Skeletal muscle cell (primary cell): Measurements from ENCODE around the gene PTH.

Experiments
- DNase-seq: peaks from one replicate; pipeline ENCODE4 v3.0.0-alpha.2; 2010; ENCODE audit warnings: low read depth
- H3K4me3 ChIP-seq: 2 replicates; pipeline ENCODE4 v1.5.1; 2011; ENCODE audit warnings: low read depth, mild to moderate bottlenecking, control low read depth, low read length, moderate library complexity

The PTH gene

GRCh38 chr11:13495929-13496328, at the start of gene PTH:
Gene PTH, minus strand, starts transcription at chr11:13495997. Its CDS starts 3,142 bp downstream, at chr11:13492855.
- DNase-seq: no peak
- H3K4me3 ChIP-seq: no peak within 1 kb of the TSS

- no peak for DNase-seq
- no peak overlapping the region for H3K4me3 ChIP-seq
Measured at GRCh38 chr11:13538044-13538443, 42.2 kb upstream of the PTH start.

- DNase-seq: no peak
- no peak overlapping the region for H3K4me3 ChIP-seq
Measured at GRCh38 chr11:13535819-13536218, 40.0 kb upstream of the PTH start.

GRCh38 chr11:13534358-13534757, 38.6 kb upstream of the PTH start:
- DNase-seq: no peak
- H3K4me3 ChIP-seq: no peak overlapping the region

GRCh38 chr11:13525257-13525656, 29.5 kb upstream of the PTH start:
- H3K4me3 ChIP-seq: no peak overlapping the region
- DNase-seq: no peak

- no peak overlapping the region for H3K4me3 ChIP-seq
- DNase-seq: no peak
Measured at GRCh38 chr11:13503393-13503792, 7.6 kb upstream of the PTH start.

GRCh38 chr11:13502492-13502891, 6.7 kb upstream of the PTH start:
- H3K4me3 ChIP-seq: no peak overlapping the region
- no peak for DNase-seq

GRCh38 chr11:13494051-13494450, 1.7 kb downstream of the PTH start:
- DNase-seq: no peak
- no peak overlapping the region for H3K4me3 ChIP-seq

- no peak overlapping the region for H3K4me3 ChIP-seq
- DNase-seq: no peak
Measured at GRCh38 chr11:13487661-13488030, 8.2 kb downstream of the PTH start.

- no peak for DNase-seq
- H3K4me3 ChIP-seq: peak overlapping the region; percentile 27
Measured at GRCh38 chr11:13486926-13487660, 8.7 kb downstream of the PTH start.

GRCh38 chr11:13480198-13480597, 15.6 kb downstream of the PTH start:
- H3K4me3 ChIP-seq: no peak overlapping the region
- no peak for DNase-seq

GRCh38 chr11:13479688-13480087, 16.1 kb downstream of the PTH start:
- H3K4me3 ChIP-seq: no peak overlapping the region

GRCh38 chr11:13475091-13475490, 20.7 kb downstream of the PTH start:
- no peak overlapping the region for H3K4me3 ChIP-seq
- DNase-seq: no peak

More at GRCh38 chr11:13479688-13480087, 16.1 kb downstream of the PTH start:
- DNase-seq: no peak

GRCh38 chr11:13473013-13473722, 22.6 kb downstream of the PTH start:
- DNase-seq: no peak
- no peak overlapping the region for H3K4me3 ChIP-seq

- no peak overlapping the region for H3K4me3 ChIP-seq
- no peak for DNase-seq
Measured at GRCh38 chr11:13468750-13469149, 27.0 kb downstream of the PTH start.

GRCh38 chr11:13465909-13466371, 29.9 kb downstream of the PTH start:
- DNase-seq: no peak

GRCh38 chr11:13463779-13464290, 32.0 kb downstream of the PTH start:
- H3K4me3 ChIP-seq: peak overlapping the region; percentile 91
- DNase-seq: no peak

More at GRCh38 chr11:13465909-13466371, 29.9 kb downstream of the PTH start:
- no peak overlapping the region for H3K4me3 ChIP-seq

GRCh38 chr11:13462901-13463778, 32.7 kb downstream of the PTH start, which contains the start of gene BTBD10:
Gene BTBD10, minus strand, starts transcription at chr11:13463222. Its CDS starts 18,098 bp downstream, at chr11:13445124.
- H3K4me3 ChIP-seq: peak within 1 kb of the TSS; percentile 91
- peak; percentile 83 for DNase-seq

GRCh38 chr11:13462311-13462900, 33.4 kb downstream of the PTH start:
- H3K4me3 ChIP-seq: peak overlapping the region; percentile 91
- DNase-seq: no peak
